ENCODE data around the gene CLEC16A.

Gene CLEC16A

DNA sequence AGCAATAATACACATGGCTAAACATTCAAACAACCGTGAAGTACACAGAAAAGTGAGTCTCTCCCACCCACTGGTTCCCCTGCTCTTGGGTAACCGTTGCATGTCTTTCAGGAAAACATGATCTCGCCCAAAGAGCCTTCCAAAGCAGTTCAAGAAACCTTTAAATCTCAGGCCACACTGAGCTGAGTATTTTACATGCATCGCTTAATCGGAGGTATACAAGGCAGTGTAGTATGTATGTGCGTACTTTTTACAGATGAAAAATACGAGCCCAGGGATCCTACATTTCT lies 1.4 kb upstream of the CLEC16A start:
- H3K27ac ChIP-seq = peak overlapping the region; percentile 87 to 90
- TF ChIP-seq, protein P1, sequence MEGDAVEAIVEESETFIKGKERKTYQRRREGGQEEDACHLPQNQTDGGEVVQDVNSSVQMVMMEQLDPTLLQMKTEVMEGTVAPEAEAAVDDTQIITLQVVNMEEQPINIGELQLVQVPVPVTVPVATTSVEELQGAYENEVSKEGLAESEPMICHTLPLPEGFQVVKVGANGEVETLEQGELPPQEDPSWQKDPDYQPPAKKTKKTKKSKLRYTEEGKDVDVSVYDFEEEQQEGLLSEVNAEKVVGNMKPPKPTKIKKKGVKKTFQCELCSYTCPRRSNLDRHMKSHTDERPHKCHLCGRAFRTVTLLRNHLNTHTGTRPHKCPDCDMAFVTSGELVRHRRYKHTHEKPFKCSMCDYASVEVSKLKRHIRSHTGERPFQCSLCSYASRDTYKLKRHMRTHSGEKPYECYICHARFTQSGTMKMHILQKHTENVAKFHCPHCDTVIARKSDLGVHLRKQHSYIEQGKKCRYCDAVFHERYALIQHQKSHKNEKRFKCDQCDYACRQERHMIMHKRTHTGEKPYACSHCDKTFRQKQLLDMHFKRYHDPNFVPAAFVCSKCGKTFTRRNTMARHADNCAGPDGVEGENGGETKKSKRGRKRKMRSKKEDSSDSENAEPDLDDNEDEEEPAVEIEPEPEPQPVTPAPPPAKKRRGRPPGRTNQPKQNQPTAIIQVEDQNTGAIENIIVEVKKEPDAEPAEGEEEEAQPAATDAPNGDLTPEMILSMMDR (IDR thresholded peaks at IDR 0.05) = no peak
- intact Hi-C loops (cut with DNase I; ENCODE audit: low total_unique reads) = no loop called here

DNA sequence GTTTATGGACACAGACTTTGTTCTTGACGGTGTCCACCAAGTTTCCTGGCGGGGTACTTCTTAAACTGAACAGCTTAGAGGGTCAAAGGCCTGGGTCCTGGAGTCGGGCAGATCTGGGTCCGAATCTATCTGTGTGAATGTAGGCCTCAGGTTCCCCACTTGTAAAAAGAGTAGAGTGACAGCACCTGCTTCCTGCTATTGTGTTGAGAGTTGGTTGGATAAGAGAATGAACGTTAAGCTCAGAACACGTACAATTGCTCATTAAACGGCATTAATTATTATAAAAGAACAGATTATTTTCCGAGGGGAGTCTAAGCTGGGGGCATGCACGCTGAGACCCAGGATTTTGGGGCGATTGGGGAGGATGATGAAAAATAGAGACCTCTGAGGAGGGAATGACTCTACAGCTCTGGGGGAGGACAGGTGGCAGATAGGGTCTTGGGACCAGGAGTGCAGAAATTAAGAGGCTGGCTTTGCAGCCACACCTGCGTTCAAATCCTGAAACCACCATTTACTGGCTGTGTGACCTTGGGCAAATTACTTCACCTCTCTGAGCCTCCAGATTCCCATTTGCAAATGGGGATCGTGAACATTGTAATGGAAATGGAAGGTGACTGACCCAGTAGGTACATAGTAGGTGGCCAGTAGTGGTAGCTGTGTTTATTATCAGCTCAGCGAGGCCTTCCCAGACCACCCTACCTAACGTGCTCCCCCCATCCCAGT lies 862 bp downstream of the CLEC16A start:
- Histone ChIP-seq H3K27me3 (no peaks in the 10 kb centered on the region), H3K9me3 (no peaks in the 10 kb centered on the region), H3K4me1 (peaks cover 0 to 76% (median 61%) of the 10 kb centered on the region in 4 donors), H3K27ac (peak overlapping the region; percentile 87 to 90), H3K4me3 (peak overlapping the region; percentile 92 to 99), H3K36me3 (no peaks in the 10 kb centered on the region)
- TF ChIP-seq, protein P1 (IDR thresholded peaks at IDR 0.05) = no peak
- intact Hi-C loops (cut with DNase I; ENCODE audit: low total_unique reads) = no loop called here
- no peak for DNase-seq

More for the DNA sequence above, 1.4 kb upstream of the CLEC16A start:
- Histone ChIP-seq H3K9me3 (no peaks in the 10 kb centered on the region), H3K27me3 (no peaks in the 10 kb centered on the region), H3K36me3 (no peaks in the 10 kb centered on the region), H3K4me3 (peak overlapping the region; percentile 95 to 96), H3K4me1 (peaks cover 0 to 79% (median 69%) of the 10 kb centered on the region in 4 donors)
- DNase-seq = no peak

DNA sequence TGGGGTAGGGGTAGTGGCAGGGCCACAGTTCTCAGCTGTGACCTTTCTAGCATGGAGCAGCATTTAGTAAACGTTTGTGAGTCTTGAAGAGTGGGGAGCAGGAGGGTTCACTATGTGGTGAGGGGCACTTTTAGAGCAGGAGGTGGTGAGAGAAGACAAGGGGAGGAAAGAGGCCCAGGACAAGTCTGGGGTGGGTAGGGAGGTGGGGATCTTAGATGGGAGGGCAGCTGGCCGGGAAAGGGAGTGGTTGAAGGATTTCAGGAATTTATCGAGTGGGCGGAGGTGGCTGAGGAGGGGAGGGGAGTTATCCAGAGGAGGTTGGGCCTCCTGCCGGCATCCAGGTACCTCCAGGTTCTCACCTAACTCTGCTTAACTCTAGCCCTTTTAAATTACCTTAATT lies 1.9 kb downstream of the CLEC16A start:
- H3K9me3 ChIP-seq = no peaks in the 10 kb centered on the region
- H3K4me3 ChIP-seq = no peak overlapping the region
- H3K27me3 ChIP-seq = no peaks in the 10 kb centered on the region
- intact Hi-C loops (cut with DNase I; ENCODE audit: low total_unique reads) = no loop called here
- DNase-seq = no peak
- TF ChIP-seq, protein P1 (IDR thresholded peaks at IDR 0.05) = no peak
- no peak overlapping the region for H3K27ac ChIP-seq
- no peaks in the 10 kb centered on the region for H3K36me3 ChIP-seq
- peaks cover 0 to 76% (median 54%) of the 10 kb centered on the region in 4 donors for H3K4me1 ChIP-seq

DNA sequence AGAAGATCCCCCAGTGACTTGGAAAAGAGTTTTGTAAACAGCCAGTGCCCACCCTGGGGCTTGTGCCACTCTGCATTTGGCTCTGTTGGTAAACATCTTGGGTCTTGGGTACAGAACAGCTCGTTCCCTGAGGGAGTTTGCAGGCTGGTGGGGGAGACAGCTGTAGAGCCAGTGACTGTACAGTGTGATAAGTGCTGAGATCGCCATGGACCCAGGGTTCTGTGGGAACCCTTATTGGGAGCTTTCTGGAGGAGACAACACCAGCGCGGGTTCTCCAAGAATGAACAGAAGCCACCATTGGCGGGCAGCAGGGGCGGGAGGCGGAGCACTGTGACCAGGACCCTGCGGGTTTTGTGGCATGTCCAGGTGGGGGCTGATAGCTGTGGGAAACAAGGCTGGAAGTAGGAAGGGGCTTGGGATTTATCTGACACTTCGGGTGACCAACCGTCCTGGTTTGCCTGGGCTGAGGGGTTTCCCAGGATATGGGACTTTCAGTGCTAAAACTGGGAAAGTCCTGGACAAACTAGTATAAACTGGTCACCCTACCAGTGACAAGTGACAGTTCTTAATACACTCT lies 2.9 kb downstream of the CLEC16A start:
- peaks cover 0 to 75% (median 53%) of the 10 kb centered on the region in 4 donors for H3K4me1 ChIP-seq

DNA sequence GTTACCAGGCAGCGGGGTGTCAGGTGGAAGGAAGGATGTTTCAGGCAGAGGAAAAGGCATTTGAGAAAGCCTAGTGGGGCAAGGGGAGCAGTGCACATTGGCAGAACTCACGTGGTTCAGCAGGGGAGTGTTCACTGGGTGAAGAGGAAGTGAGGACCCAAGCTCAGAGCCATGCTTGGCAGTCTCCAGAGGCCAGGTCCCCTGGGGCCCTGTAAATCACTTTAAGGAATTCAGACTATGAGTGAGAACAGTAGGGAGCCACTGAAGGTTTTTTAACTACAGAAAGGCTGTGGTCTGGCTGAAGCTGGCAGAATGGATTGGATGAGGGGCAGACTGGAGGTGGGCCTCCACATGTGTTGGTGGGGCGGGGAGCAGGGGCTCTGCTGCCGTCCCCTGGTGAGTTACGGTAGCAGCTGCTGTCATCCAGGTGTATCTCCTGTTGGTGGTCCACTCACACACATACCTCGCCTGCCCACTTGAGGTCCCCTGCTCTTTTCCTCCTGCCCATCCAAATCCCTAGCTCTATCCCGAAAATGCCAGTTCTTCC lies 5.1 kb downstream of the CLEC16A start:
- Histone ChIP-seq H3K4me3 (no peak overlapping the region), H3K9me3 (no peaks in the 10 kb centered on the region), H3K4me1 (peaks cover 0 to 56% (median 42%) of the 10 kb centered on the region in 4 donors), H3K27me3 (no peaks in the 10 kb centered on the region), H3K27ac (peak overlapping the region in 1 of 2 donors; percentile 2), H3K36me3 (no peaks in the 10 kb centered on the region)
- intact Hi-C loops (cut with DNase I; ENCODE audit: low total_unique reads) = no loop called here
- no peak for DNase-seq
- TF ChIP-seq, protein P1 (IDR thresholded peaks at IDR 0.05) = no peak

More for the DNA sequence above, 2.9 kb downstream of the CLEC16A start:
- Histone ChIP-seq H3K36me3 (no peaks in the 10 kb centered on the region), H3K27ac (no peak overlapping the region), H3K4me3 (no peak overlapping the region), H3K9me3 (no peaks in the 10 kb centered on the region), H3K27me3 (no peaks in the 10 kb centered on the region)
- no peak for DNase-seq
- TF ChIP-seq, protein P1 (IDR thresholded peaks at IDR 0.05) = no peak
- intact Hi-C loops (cut with DNase I; ENCODE audit: low total_unique reads) = no loop called here

Data from tibial artery (tissue), 4 donors.